ENCODE data around the gene TMEM17. TPM values are rescaled to one million over a fixed set of nuclear protein-coding genes. Genes with fewer than 3 reads are reported as not detected.
A peak's percentile ranks its signal among the peaks of the same experiment; 100 is the strongest.

TMEM17 gene
- total RNA-seq, 1 experiment from 2014 or later, result 4.1 TPM

DNA sequence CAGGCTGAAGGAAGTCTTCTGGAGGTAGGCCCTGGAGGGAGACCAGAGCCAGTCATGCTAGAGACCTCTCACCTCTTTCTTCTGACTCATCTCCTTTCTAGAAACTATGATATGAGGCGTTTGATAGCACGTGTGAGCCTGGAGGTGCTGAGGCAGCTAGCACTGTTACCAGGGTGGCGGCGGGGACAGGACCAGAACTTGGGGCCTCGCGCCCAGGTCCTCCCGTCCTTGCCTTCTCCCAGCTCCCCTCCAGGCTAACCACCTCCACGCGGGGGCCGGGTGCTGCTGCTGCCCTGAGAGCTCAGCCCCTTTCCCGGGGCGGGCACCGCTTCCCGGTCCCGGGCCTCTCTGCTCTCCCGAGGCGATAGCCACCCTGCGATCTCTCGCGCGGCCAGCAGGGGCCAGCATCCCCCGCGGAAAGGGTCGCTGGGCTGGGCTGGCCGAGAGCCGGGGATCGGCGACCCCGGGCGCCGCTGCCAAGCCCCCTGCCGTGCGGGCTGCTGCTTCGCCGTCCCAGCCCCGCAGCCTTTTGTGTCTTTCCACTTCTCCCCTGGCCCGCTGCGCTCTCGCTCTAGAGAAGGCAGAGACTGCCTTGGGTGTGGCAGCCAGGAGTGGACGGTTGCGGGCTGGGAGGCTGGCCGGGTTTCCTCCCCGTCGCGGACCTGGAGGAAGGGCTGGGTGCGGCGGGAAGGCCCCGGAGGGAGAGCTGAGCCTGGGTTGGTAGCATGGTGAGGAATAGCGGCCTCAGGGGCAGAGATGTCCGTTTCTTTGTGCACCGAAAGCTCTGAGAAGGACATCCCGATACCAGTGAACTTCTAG lies 49.1 kb downstream of the TMEM17 start:
- peak overlapping the region; percentile 80 for H3K27ac ChIP-seq (ENCODE audit: low read length)
- peaks cover 5% of the 10 kb centered on the region for H3K4me1 ChIP-seq (ENCODE audit: control insufficient read depth, insufficient read depth, low read length)
- no TSS peak for BruUV-seq (replicated peaks)
- H3K27me3 ChIP-seq (ENCODE audit: control insufficient read depth, insufficient read depth, low read length), result no peaks in the 10 kb centered on the region
- CTCF ChIA-PET, result interaction anchor here (0.6 to 2.1 kb wide), 7 partner anchors 264 to 321 kb away, joined by 3 to 17 read pairs (median 4); no protein-coding TSS in a partner anchor
- no peaks in the 10 kb centered on the region for H3K9me3 ChIP-seq (ENCODE audit: control insufficient read depth, insufficient read depth, low read depth, low read length)
- intact Hi-C loops (cut with micrococcal nuclease; ENCODE audit: unreplicated experiment), result loop anchor here (1.0 to 5.0 kb wide), 2 partner anchors 250 to 318 kb away; partner anchors contain the start of gene EHBP1
- H3K36me3 ChIP-seq (ENCODE audit: control insufficient read depth, insufficient read depth, low read length), result no peaks in the 10 kb centered on the region
- H3K4me3 ChIP-seq (ENCODE audit: low read depth in 2 of 2, low read length in 2 of 2), result peak overlapping the region; percentile 58 to 63
- in situ Hi-C loops (cut with HindIII; ENCODE audit: low pct_unique_long_range_greater_than_20kb, low sequenced_read_pairs), result no loop called here
- no peak for TF ChIP-seq POLR2AphosphoS5 (IDR thresholded peaks at IDR 0.05; ENCODE audit: low read depth, low read length)
- TF ChIP-seq, protein P1, sequence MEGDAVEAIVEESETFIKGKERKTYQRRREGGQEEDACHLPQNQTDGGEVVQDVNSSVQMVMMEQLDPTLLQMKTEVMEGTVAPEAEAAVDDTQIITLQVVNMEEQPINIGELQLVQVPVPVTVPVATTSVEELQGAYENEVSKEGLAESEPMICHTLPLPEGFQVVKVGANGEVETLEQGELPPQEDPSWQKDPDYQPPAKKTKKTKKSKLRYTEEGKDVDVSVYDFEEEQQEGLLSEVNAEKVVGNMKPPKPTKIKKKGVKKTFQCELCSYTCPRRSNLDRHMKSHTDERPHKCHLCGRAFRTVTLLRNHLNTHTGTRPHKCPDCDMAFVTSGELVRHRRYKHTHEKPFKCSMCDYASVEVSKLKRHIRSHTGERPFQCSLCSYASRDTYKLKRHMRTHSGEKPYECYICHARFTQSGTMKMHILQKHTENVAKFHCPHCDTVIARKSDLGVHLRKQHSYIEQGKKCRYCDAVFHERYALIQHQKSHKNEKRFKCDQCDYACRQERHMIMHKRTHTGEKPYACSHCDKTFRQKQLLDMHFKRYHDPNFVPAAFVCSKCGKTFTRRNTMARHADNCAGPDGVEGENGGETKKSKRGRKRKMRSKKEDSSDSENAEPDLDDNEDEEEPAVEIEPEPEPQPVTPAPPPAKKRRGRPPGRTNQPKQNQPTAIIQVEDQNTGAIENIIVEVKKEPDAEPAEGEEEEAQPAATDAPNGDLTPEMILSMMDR (IDR thresholded peaks at IDR 0.05), result peak; percentile 96
- 0 out of 2 replicates have a peak, but pooled peaks have one; percentile 57 for TF ChIP-seq SIN3A (IDR thresholded peaks at IDR 0.05; ENCODE audit: borderline replicate concordance, insufficient read depth, low read depth, low read length)
- peak; percentile 98 for ATAC-seq
- POLR2A ChIA-PET, result interaction anchor here (0.6 to 0.9 kb wide), 2 partner anchors 318 to 354 kb away, joined by 8 to 11 read pairs; no protein-coding TSS in a partner anchor
- peak; percentile 48 for DNase-seq (ENCODE audit: low read depth, low spot score)

DNA sequence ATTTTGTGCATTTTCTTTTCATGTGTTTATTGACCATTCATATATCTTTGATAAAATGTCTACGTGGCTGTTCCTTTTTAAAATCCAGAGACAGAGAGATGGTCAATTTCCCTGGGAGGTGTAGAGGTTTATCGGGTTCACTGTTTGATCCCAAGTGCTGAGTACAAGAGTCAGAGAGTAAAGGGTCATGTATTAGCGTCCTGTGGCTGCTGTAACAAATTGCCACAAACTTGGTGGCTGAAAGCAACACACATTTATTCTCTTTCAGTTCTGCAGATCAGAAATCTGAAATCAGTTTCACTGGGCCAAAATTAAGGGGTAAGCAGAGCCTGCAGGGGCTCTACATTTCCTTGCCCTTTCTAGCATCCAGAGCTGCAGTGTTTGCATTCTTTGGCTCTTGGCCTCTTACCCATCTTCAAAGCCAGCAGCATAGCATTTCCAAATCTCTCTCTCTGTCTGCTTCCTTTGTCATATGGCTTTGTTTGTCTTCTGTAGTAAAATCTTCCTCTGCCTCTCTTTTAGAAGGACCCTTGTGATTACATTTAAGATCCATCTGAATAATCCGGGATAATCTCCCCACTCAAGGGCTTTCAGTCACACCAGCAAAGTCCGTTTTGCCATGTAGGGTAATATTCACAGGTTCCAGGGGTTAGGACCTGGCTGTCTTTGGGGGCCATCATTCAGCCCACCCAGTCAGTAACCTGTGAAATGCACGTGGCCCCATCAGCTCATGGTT lies 49.9 kb downstream of the TMEM17 start:
- Histone ChIP-seq H3K27me3 (ENCODE audit: control insufficient read depth, insufficient read depth, low read length) (no peaks in the 10 kb centered on the region), H3K27ac (ENCODE audit: low read length) (no peak overlapping the region), H3K4me3 (ENCODE audit: low read depth in 2 of 2, low read length in 2 of 2) (peak overlapping the region in 1 of 2 experiments; percentile 63; a peak in 1 of 4 replicates), H3K9me3 (ENCODE audit: control insufficient read depth, insufficient read depth, low read depth, low read length) (no peaks in the 10 kb centered on the region), H3K36me3 (ENCODE audit: control insufficient read depth, insufficient read depth, low read length) (no peaks in the 10 kb centered on the region), H3K4me1 (ENCODE audit: control insufficient read depth, insufficient read depth, low read length) (peaks cover 5% of the 10 kb centered on the region)
- CTCF ChIA-PET, result interaction anchor here (0.6 to 2.1 kb wide), 6 partner anchors 269 to 322 kb away, joined by 3 to 17 read pairs (median 4); no protein-coding TSS in a partner anchor
- BruUV-seq (replicated peaks), result no TSS peak
- POLR2A ChIA-PET, result no interaction called here
- intact Hi-C loops (cut with micrococcal nuclease; ENCODE audit: unreplicated experiment), result loop anchor here (1.0 to 5.0 kb wide), 2 partner anchors 251 to 319 kb away; partner anchors contain the start of gene EHBP1
- in situ Hi-C loops (cut with HindIII; ENCODE audit: low pct_unique_long_range_greater_than_20kb, low sequenced_read_pairs), result no loop called here
- ATAC-seq (no peak), DNase-seq (ENCODE audit: low read depth, low spot score) (no peak)
- TF ChIP-seq, protein P1 (IDR thresholded peaks at IDR 0.05), result no peak
- no peak for TF ChIP-seq SIN3A (IDR thresholded peaks at IDR 0.05; ENCODE audit: borderline replicate concordance, insufficient read depth, low read depth, low read length)
- TF ChIP-seq TCF7L2 (IDR thresholded peaks at IDR 0.05; ENCODE audit: low read depth, low read length), result no peak
- no peak for TF ChIP-seq POLR2AphosphoS5 (IDR thresholded peaks at IDR 0.05; ENCODE audit: low read depth, low read length)
- TF ChIP-seq, protein P2, sequence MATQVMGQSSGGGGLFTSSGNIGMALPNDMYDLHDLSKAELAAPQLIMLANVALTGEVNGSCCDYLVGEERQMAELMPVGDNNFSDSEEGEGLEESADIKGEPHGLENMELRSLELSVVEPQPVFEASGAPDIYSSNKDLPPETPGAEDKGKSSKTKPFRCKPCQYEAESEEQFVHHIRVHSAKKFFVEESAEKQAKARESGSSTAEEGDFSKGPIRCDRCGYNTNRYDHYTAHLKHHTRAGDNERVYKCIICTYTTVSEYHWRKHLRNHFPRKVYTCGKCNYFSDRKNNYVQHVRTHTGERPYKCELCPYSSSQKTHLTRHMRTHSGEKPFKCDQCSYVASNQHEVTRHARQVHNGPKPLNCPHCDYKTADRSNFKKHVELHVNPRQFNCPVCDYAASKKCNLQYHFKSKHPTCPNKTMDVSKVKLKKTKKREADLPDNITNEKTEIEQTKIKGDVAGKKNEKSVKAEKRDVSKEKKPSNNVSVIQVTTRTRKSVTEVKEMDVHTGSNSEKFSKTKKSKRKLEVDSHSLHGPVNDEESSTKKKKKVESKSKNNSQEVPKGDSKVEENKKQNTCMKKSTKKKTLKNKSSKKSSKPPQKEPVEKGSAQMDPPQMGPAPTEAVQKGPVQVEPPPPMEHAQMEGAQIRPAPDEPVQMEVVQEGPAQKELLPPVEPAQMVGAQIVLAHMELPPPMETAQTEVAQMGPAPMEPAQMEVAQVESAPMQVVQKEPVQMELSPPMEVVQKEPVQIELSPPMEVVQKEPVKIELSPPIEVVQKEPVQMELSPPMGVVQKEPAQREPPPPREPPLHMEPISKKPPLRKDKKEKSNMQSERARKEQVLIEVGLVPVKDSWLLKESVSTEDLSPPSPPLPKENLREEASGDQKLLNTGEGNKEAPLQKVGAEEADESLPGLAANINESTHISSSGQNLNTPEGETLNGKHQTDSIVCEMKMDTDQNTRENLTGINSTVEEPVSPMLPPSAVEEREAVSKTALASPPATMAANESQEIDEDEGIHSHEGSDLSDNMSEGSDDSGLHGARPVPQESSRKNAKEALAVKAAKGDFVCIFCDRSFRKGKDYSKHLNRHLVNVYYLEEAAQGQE (IDR thresholded peaks at IDR 0.05; ENCODE audit: insufficient read depth in 1 of 2, low read depth in 2 of 2, low read length in 1 of 2), result no peak

Measured in Panc1 (cell line).